Stimulated activated CD4-positive, alpha-beta T cell treated with anti-CD3 and anti-CD28 coated beads, Interleukin-15, amount 100 ng/mL, for 24 hours (primary cell): Measurements from ENCODE around the gene SLAMF6.

ENCODE experiments used
- DNase-seq: peaks from one replicate; pipeline ENCODE4 v3.0.0-alpha.2; 2020

The SLAMF6 gene

DNA sequence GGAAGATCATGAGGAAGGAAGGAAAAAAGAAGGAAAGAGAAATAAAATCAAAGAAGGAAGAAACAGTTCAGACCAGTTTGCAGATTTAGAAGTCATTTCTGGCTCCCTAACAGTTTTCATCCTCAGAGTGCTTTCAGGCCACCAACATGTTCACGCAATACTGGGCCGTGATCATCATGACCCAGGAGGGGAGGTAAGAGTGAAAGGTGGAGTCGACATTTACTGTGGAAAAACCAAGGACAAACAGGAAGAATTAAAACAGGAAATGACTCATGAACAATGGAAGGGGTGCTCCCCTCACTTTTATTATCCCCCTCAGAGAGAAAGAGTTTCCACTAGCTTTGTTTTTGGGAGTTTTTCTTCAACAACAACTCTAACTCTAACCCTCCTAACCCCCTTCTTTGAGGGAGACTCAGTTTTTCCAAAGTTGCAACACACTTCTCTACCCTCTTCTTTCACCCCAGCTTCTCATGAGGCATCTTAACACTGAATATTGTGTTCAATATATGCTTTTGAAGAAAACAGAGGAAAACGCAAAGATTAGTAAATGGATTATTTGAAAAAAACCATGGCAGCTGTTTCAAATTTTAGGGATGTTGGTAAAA is 62.3 kb downstream of the SLAMF6 start:
- DNase-seq, result peak; percentile 64

DNA sequence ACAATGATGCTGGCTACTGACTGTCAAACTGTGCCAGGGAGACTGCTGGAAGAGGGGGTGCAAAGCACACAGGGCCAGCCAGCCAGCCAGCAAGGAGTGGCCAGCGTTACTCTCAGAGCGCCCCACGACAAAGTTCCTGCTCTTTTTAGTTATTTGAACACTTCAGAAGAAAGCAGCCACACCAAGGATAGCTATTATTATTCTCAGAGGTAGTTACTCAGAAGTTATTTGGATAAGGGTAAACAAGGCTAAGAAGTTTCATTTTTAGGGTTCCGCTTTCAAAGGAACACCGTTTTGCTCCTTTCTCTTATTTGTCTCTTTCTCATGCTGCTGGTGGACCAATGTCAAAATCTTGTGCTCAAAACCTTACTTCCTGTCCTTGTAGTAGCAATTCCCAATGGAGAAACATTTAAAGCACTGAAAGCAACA is 62.8 kb downstream of the SLAMF6 start:
- DNase-seq, result peak; percentile 46

DNA sequence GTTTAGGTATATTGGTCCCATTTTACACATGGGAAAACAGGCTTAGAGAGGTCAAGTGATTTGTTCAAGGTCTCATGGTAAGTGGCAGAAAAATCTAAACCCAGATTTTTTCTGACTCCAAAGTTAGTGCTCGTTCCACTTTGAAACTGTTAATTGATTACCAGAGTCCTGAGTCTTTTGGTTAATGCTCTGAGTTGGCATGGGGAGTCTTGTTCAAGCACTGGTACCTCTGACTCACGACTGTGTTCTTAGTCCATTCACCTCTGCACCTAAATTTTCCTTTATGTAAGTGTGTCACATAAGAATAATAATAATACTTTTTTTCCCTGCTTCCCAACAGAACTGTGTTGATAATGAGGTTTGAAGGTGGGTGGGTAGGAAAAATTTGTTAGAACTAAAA is 63.4 kb downstream of the SLAMF6 start:
- DNase-seq, result peak; percentile 35

DNA sequence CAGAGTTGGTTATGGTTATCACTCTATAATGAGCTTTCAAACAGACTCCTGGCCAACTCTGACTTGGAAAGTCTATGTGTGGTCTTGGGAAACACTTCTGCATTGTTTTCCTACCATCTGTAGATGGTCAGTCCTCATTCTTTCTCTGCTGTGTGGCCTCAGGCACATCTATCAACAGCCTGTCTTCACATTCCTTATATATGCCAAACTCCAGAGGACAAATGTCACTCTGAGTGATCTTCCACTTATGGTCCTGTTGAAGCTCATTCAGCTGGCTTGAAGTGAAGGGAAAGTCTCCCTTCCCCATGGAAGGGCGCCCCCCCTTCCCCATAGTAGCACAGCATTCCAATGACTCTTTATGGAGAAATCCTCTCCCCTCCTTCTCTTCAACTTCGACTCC is 64.0 kb downstream of the SLAMF6 start:
- no peak for DNase-seq

DNA sequence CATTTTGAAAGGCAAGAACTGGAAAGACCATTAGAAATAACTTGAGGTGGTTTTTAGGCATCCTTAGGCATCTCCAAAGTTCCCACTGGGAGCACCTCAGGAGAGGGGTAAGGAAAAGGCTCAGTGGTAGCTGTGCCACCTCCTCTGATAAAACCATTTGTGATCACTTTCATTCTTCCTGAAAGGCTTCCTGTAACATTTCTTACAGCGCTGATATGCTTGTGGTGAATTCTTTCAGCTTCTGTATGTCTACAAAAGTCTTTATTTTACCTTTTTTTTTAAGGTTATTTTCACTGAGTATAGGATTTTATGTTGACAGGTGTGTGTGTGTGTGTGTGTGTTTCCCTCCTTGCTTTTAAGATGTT is 67.9 kb downstream of the SLAMF6 start:
- no peak for DNase-seq

DNA sequence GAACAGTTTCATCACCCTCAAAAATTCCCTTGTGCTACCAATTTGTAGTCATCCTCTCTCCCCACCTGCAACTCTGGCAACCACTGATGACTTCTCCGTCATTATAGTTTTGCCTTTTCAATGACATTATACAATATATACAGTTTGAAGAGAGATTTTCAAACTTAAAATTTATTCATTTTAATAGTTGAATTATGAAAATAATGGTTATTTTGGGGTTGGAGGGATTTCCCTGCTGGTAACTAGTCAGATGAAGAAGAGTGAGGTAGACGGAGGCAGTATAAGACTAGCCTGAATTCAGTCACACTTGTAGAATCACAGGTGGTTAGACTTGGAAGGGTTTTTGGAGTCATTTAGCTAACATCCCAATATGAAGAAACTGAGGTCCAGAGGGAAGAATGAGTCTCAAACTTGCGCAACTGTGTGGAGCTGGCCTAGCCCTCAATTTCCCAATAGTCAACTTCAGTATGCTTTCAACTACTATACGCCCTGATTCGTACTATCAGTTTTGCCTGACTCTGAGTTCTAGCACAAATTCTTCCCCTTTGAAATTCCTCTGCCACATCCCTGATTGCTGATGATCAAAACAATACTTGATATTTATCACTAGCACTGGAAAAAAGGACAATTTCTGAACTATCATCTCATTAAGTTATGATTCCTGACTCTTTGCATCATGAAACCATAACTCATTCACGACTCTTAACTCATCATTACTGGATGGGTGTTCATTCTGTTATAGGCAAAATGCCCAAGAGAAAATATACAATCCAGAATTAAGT is 68.5 kb downstream of the SLAMF6 start:
- peak; percentile 48 for DNase-seq

DNA sequence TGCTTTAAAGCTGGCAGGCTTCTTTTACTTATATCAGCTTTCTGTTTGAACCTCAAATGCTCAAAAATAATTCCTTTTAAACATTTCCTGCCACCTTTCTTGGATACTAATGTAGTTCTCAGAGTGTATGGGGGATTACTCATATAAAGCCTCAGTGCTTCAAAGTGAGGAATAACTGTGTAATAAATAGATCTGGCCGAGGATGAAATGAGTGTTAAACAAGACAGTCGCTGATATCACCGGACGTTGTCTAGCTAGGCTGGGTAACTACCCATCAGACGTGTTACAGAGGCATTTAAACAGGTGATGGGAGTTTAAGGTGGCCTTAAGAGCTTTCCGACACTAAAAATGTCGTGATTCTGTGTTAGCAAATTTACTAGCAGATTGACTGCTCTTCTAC is 69.6 kb downstream of the SLAMF6 start:
- DNase-seq, result peak; percentile 44

DNA sequence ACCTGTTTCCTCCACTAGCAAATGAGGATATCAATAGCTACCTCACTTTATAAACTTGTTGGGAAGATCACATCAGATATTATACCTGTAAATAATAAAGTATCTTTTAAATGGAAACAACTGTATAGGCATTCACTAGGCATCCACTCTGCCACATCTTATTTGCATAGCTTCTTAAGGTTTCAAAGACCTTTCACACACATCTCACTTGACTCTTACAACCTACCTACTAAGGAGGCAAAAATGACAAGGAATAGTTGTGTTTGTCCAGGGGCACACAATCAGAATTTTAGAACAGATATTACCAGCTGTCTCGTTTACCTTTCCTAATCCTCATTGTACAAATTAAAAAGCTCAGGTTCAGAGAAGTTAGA is 71.2 kb downstream of the SLAMF6 start:
- DNase-seq, result no peak

DNA sequence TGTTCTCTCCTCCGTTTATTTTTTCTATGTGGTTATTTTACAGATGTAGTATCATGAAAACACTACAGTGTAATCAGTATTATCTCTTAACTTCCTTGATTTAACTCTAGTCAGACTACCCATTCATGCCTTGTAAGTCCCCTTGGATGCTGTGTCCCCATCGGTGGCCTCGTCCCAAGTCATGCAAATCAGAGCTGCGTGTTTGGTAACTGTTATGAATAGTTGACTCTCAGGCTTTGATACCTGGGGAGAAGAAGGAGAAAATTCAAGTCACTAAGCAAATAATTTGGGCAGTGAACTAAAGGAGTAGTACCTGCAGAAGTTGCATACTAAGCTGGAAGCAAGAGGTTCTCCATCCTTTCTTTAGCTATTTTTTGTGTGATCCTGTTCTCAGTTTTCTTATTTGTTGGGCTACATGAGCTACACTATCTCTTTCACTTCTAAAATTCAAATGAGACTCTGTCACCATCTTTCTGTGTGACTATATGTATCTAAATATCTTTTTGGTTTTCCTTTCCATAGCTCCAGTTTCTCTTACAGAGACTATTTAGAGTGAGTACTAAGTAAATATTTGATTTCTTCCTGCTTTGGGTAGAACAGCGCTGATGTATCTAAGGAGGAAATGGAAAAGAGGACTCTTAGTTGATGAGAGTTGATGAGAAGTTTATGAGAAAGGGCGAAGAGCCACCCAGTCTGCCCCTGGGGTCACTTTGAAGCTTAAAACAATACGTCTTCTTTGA is 71.8 kb downstream of the SLAMF6 start:
- no peak for DNase-seq

DNA sequence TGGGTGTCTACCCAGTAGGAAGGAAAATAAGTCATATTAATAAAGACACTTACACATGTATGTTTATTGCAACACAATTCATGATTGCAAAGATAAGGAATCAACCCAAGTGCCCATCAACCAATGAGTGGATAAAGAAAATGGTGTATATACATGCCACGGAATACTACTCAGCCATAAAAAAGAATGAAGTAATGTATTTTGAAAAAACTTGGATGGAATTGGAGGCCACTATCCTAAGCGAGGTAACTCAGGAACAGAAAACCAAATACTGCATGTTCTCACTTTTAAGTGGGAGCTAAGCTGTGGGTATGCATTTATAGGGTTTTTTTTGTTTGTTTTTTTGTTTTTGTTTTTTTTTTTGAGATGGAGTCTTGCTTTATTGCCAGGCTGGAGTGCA is 73.6 kb downstream of the SLAMF6 start:
- no peak for DNase-seq

DNA sequence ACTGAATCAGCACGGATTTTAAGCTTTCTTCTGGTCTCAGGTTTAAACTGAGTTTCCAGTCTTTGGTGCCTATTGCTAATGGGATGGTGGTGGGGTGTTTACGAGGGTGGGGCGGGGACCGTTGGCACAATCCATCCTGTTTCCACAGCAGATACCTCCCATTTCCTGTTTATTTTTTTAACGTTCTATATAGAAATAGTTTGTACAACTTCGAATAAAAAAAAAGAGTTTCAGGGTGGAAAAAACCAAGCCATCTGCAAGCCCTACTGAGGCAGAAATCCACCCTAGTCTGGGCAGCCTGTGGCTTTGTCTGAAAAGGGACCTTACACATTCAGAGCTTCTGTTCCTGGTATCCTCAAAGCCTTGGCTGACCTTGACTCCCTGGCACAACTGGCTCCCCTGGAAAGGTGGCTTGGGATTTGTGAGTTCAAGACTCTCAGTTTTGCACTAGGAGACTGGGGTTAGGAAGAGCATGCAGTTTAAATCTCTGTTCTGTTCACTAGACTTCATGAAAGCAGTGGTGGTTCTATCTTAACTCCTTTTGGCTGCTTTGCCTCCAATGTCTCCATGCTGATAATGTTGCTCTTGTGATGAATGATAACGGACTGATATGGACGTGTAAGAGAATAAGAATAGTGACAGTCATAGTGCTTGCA is 76.0 kb downstream of the SLAMF6 start:
- DNase-seq, result no peak

DNA sequence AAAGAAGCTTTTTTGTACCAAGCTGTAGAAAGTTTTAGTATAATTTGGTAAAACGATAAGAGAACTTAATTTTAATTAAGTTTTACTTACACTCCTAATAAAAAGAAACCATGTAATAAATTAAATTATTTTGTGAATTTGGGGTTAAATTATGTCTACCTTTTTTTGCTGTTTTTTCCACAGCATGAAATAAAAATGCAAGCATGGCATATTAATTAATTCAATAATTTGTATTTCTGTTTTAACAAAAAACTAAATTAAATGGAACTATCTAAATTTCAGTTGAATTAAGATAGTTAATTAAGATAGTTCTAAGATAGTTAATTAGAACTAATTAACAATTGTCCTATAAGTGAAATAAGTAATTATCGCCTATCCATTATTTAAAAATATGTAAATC is 83.3 kb downstream of the SLAMF6 start:
- no peak for DNase-seq

DNA sequence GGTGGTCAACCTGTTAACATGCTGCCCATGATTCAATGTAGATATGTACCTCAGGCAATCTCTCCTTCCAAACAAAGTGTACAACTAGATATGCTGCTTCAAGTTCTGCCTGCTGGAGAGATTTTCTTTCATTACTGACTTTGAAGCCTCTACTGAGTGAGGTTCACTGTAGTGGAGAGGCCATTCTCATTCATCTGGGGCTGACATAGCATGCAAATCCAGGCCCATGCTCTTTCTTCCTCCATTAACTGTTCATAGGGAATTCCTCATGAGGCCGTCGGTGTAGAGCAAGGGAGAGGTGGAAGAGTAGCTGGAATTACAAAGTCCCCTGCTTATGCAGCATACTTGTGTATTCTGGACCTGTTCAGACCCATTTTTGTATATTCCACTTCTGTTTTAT is 84.1 kb downstream of the SLAMF6 start:
- DNase-seq, result no peak

DNA sequence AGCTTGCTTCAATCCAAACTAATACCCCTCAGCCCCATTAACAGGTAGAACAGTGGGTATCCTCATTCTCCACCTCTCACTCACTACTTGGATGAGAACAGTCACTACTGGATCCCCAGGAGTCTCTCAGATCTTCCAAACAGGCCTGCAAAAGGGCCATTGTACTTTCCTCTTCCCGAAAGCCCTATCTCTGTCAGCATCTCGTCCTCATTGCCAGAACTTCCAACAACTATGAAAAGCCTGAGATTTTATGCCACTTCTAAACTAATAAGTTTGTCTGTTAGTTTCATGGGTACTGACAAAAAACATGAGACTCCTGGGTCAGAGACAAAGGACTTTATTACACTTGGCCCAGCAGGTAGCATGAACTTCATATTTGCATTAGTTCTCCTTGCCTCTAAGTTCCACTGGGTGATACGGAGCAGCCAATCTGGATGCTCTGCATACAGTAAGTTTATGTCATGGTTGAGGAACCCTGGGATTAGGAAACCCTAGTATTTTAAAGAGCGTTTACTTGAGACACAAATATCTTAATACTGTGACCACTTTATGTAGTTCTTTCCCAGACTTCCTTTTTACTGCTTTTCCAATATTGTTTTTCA is 84.6 kb downstream of the SLAMF6 start:
- no peak for DNase-seq

DNA sequence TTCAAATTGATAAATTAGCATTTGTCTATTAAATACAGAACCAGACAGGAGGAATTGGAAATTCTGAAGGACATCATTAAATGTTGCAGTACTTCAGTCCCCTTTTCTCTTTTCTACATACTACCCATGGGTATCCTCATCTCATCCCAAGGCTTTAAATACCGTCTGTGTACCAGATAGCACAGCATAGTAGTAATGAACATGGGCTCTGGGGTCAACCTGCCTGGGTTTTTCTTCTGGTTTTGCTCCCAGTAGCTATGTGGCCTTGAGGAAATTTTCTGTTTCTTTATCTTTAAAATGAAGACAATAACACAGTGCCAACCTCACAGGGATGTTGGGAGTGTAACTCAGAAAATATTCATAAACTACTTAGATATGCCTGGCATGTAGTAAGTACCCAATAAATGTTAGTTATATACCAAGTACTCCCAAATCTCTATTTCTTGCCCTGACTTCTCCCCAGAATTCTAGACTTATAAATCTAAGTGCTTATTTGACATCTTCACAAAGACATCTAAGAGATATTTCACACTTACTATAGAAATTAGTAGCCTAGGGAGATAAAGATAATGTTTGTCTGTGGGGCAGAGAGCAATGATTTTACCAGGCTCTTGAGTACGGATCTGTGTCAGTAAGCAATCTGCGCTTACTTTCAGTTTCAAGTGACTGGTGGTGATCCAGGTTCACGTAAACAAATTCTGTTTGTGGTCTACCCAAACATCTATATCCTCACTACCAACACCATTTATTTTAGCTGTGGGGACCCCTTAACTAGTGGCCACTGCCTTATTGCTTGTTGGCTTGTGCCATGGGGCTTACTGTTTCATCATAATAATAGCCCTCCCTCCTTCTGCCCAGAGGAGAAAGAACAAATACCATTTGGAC is 85.4 kb downstream of the SLAMF6 start:
- DNase-seq, result no peak

DNA sequence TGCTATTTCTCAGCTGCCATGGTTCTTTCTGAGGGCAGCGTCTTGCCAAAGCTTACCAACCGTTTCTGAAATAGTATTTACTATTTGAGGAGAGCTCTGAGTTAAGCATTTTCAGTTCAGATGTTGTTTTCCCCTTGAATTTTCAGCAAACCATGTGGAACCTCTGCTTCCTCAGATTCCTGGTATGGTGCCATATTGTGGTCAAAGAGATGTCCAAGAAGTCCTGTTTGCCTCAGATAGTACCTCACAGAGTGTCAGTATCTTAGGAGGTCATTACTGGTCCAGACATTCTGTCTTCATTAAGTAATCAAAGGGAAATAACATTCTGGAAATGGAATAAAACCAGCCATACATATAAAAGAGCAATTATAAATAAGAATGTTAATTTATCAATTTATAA is 86.1 kb downstream of the SLAMF6 start:
- DNase-seq, result no peak
